GM12891 (cell line): ENCODE measurements around the gene IGSF8.

Source experiments
- PAX5 ChIP-seq: IDR thresholded peaks from 2 replicates; pipeline ENCODE4 v1.6.1; 2011; ENCODE audit warnings: low read length, moderate library complexity, mild to moderate bottlenecking; ENCODE audit not compliant: insufficient read depth, severe bottlenecking
- POLR2A ChIP-seq: IDR thresholded peaks from 2 replicates; pipeline ENCODE4 v1.6.1; 2011; ENCODE audit warnings: low read depth, low read length, control low read depth
- POLR2AphosphoS5 ChIP-seq: IDR thresholded peaks from 2 replicates; pipeline ENCODE4 v1.6.1; 2011; ENCODE audit warnings: low read depth, low read length, control low read depth
- TAF1 ChIP-seq: IDR thresholded peaks from 2 replicates; pipeline ENCODE4 v1.6.1; 2011; ENCODE audit warnings: low read depth, low read length, control low read depth

GRCh38 chr1:160117709-160118183 lies 19.3 kb upstream of the IGSF8 start:
- no peak for TF ChIP-seq POLR2A
- no peak for TF ChIP-seq POLR2AphosphoS5
- no peak for TF ChIP-seq TAF1
- no peak for TF ChIP-seq PAX5
